CD4-positive, alpha-beta memory T cell (primary cell): ENCODE data around the gene DTD1. TPM values are rescaled to one million over a fixed set of nuclear protein-coding genes. Genes with fewer than 3 reads are reported as not detected.
"Not testable (repeated sequence)": the region's sequence is repeated elsewhere in the genome, so short reads cannot be mapped to it uniquely, and the experiment has no call there.

Experiments
- CTCF ChIA-PET: fragments of 350-600 bp; sonication (Branson Sonifier 250); formaldehyde crosslinking; loops from one replicate; lab custom pipeline; 2021; ENCODE audit warnings: inconsistent platforms; ENCODE audit not compliant: partially characterized antibody; lab: Charles Lee
- POLR2A ChIA-PET: fragments of 350-600 bp; sonication (Branson Sonifier 250); formaldehyde crosslinking; loops from one replicate; lab custom pipeline; 2021; ENCODE audit not compliant: partially characterized antibody; lab: Charles Lee
- DNase-seq, 5 donors: peaks; one replicate each; pipeline versions ENCODE4 v3.0.0 to v3.0.0-alpha.2; 2020 to 2022; ENCODE audit warnings: mixed read lengths in 1 of 5
- H3K27ac ChIP-seq: one replicate; pipeline ENCODE4 v1.7.0; 2013; ENCODE audit warnings: low read depth, low read length
- H3K27me3 ChIP-seq: 2 replicates; pipeline ENCODE4 v1.7.0; 2013; ENCODE audit warnings: mild to moderate bottlenecking, low read length, moderate library complexity; ENCODE audit not compliant: insufficient read depth
- H3K36me3 ChIP-seq: 2 replicates; pipeline ENCODE4 v1.7.0; 2013; ENCODE audit warnings: mild to moderate bottlenecking, low read length, moderate library complexity; ENCODE audit not compliant: insufficient read depth
- H3K4me1 ChIP-seq: 2 replicates; pipeline ENCODE4 v1.7.0; 2013; ENCODE audit warnings: mild to moderate bottlenecking, low read length, moderate library complexity; ENCODE audit not compliant: insufficient read depth
- H3K4me3 ChIP-seq, 2 donors: one replicate each; pipeline ENCODE4 v1.7.0; 2013; ENCODE audit warnings: low read length in 2 of 2, mild to moderate bottlenecking in 1 of 2
- H3K9me3 ChIP-seq, 2 donors: one replicate each; pipeline ENCODE4 v1.7.0; 2013; ENCODE audit warnings: low read length in 2 of 2, control low read depth in 1 of 2; ENCODE audit not compliant: control insufficient read depth in 1 of 2
- H3K27ac Mint-ChIP-seq, 7 donors: one replicate each; pipeline ENCODE4 v1.8.0; 2020 to 2021; ENCODE audit warnings: mixed read lengths in 7 of 7, mild to moderate bottlenecking in 6 of 7, inconsistent platforms in 3 of 7, moderate library complexity in 3 of 7
- H3K27me3 Mint-ChIP-seq, 2 donors: one replicate each; pipeline ENCODE4 v1.8.0; 2020 to 2021; ENCODE audit warnings: mixed read lengths in 2 of 2
- H3K36me3 Mint-ChIP-seq, 2 donors: one replicate each; pipeline ENCODE4 v1.8.0; 2020 to 2021; ENCODE audit warnings: mixed read lengths in 2 of 2, inconsistent platforms in 1 of 2, mild to moderate bottlenecking in 1 of 2
- H3K4me1 Mint-ChIP-seq, 4 donors: one replicate each; pipeline ENCODE4 v1.8.0; 2020 to 2021; ENCODE audit warnings: mixed read lengths in 4 of 4, mild to moderate bottlenecking in 1 of 4
- H3K4me3 Mint-ChIP-seq, 8 donors: one replicate each; pipeline ENCODE4 v1.8.0; 2020 to 2021; ENCODE audit warnings: mixed read lengths in 8 of 8, mild to moderate bottlenecking in 7 of 8, moderate library complexity in 6 of 8, inconsistent platforms in 3 of 8
- H3K9me3 Mint-ChIP-seq, 8 donors: one replicate each; pipeline ENCODE4 v1.8.0; 2020 to 2021; ENCODE audit warnings: mixed read lengths in 8 of 8, mild to moderate bottlenecking in 5 of 8, inconsistent platforms in 3 of 8, moderate library complexity in 1 of 8
- intact Hi-C: fragments of 100-400 bp; cut with micrococcal nuclease; formaldehyde crosslinking; loops from one replicate; pipeline ENCODE4 v1.15.1; 2023
- polyA plus RNA-seq, 2 donors: library from polyadenylated mRNA; unstranded; fragments of 300-500 nt; fragmentation: Illumina TruSeq; gene quantifications; one replicate each; pipeline ENCODE4 v1.2.3, GENCODE V29; 2021
- total RNA-seq, 2 experiments: library from RNA; stranded (reverse); gene quantifications; one replicate each; pipeline ENCODE4 v1.2.3, GENCODE V29; 2021

Gene DTD1
- total and polyA plus RNA-seq, 4 experiments from 2014 or later, result 15.9 to 61.8 (median 38.0) TPM

- H3K36me3 ChIP-seq, result peaks cover 12% of the 10 kb centered on the region
- H3K27ac ChIP-seq, result no peak overlapping the region
- H3K4me3 Mint-ChIP-seq, result no peak overlapping the region
- H3K27me3 ChIP-seq, result no peaks in the 10 kb centered on the region
- CTCF ChIA-PET, result interaction anchor here (0.5 kb wide), 1 partner anchor 164 kb away, joined by 3 read pairs; no protein-coding TSS in a partner anchor
- H3K27me3 Mint-ChIP-seq, result no peaks in the 10 kb centered on the region
- DNase-seq, result no peak
- no peaks in the 10 kb centered on the region for H3K4me1 ChIP-seq
- intact Hi-C loops, result no loop called here
- peaks cover 10 to 18% (median 11%) of the 10 kb centered on the region in 4 donors for H3K4me1 Mint-ChIP-seq
- H3K36me3 Mint-ChIP-seq, result peaks cover 27 to 36% of the 10 kb centered on the region in 2 donors
- POLR2A ChIA-PET, result no interaction called here
- no peaks in the 10 kb centered on the region for H3K9me3 ChIP-seq
- no peaks in the 10 kb centered on the region for H3K9me3 Mint-ChIP-seq
- peak overlapping the region in 4 of 7 donors; percentile 22 to 64 (median 46) for H3K27ac Mint-ChIP-seq
- H3K4me3 ChIP-seq, result no peak overlapping the region
Measured at GRCh38 chr20:18749528-18749927, 161.7 kb downstream of the DTD1 start.

- Mint-ChIP-seq H3K27ac (no peak overlapping the region), H3K36me3 (peaks cover 18 to 34% of the 10 kb centered on the region in 2 donors), H3K27me3 (no peaks in the 10 kb centered on the region)
Measured at GRCh38 chr20:18750735-18751134, 162.9 kb downstream of the DTD1 start.

GRCh38 chr20:18754030-18754652 is 166.3 kb downstream of the DTD1 start:
- intact Hi-C loops, result no loop called here
- H3K27me3 ChIP-seq, result no peaks in the 10 kb centered on the region
- POLR2A ChIA-PET, result no interaction called here
- H3K4me1 ChIP-seq, result no peaks in the 10 kb centered on the region
- no peaks in the 10 kb centered on the region for H3K9me3 ChIP-seq
- H3K27ac Mint-ChIP-seq, result peak overlapping the region in 4 of 7 donors; percentile 1 to 58 (median 17)
- no peaks in the 10 kb centered on the region for H3K27me3 Mint-ChIP-seq
- H3K36me3 Mint-ChIP-seq, result peaks cover 8 to 29% of the 10 kb centered on the region in 2 donors
- H3K27ac ChIP-seq, result no peak overlapping the region
- no peaks in the 10 kb centered on the region for H3K36me3 ChIP-seq
- no peak overlapping the region for H3K4me3 Mint-ChIP-seq
- H3K9me3 Mint-ChIP-seq, result peaks cover 0 to 6% (median 0%) of the 10 kb centered on the region in 8 donors
- CTCF ChIA-PET, result interaction anchor here (0.7 to 2.1 kb wide), 2 partner anchors 8 to 15 kb away, joined by 3 to 8 read pairs; no protein-coding TSS in a partner anchor
- H3K4me1 Mint-ChIP-seq, result peaks cover 4 to 26% (median 9%) of the 10 kb centered on the region in 4 donors
- peak in 1 of 5 donors; percentile 6 for DNase-seq
- H3K4me3 ChIP-seq, result no peak overlapping the region

More at GRCh38 chr20:18750735-18751134, 162.9 kb downstream of the DTD1 start:
- Histone ChIP-seq H3K27ac (no peak overlapping the region), H3K4me1 (no peaks in the 10 kb centered on the region), H3K36me3 (peaks cover under 1% of the 10 kb centered on the region), H3K9me3 (no peaks in the 10 kb centered on the region), H3K4me3 (no peak overlapping the region), H3K27me3 (no peaks in the 10 kb centered on the region)
- intact Hi-C loops, result no loop called here
- CTCF ChIA-PET, result interaction anchor here (1.2 kb wide), 1 partner anchor 11 kb away, joined by 4 read pairs; no protein-coding TSS in a partner anchor
- peaks cover 10 to 20% (median 11%) of the 10 kb centered on the region in 4 donors for H3K4me1 Mint-ChIP-seq
- no peak for DNase-seq
- POLR2A ChIA-PET, result no interaction called here
- H3K4me3 Mint-ChIP-seq, result no peak overlapping the region
- H3K9me3 Mint-ChIP-seq, result peaks cover 0 to 2% (median 0%) of the 10 kb centered on the region in 8 donors

- H3K9me3 ChIP-seq, result no peaks in the 10 kb centered on the region
- peaks cover 0 to 6% (median 0%) of the 10 kb centered on the region in 8 donors for H3K9me3 Mint-ChIP-seq
- H3K4me3 ChIP-seq, result no peak overlapping the region
- intact Hi-C loops, result no loop called here
- CTCF ChIA-PET, result interaction anchor here (2.1 kb wide), 1 partner anchor 15 kb away, joined by 8 read pairs; no protein-coding TSS in a partner anchor
- H3K36me3 Mint-ChIP-seq, result peaks cover 8 to 29% of the 10 kb centered on the region in 2 donors
- H3K27ac Mint-ChIP-seq, result no peak overlapping the region
- no peak for DNase-seq
- no peaks in the 10 kb centered on the region for H3K27me3 ChIP-seq
- H3K27ac ChIP-seq, result no peak overlapping the region
- no peak overlapping the region for H3K4me3 Mint-ChIP-seq
- H3K36me3 ChIP-seq, result no peaks in the 10 kb centered on the region
- H3K27me3 Mint-ChIP-seq, result no peaks in the 10 kb centered on the region
- no peaks in the 10 kb centered on the region for H3K4me1 ChIP-seq
- POLR2A ChIA-PET, result no interaction called here
- peaks cover 4 to 24% (median 7%) of the 10 kb centered on the region in 4 donors for H3K4me1 Mint-ChIP-seq
Measured at GRCh38 chr20:18754653-18755045, 166.8 kb downstream of the DTD1 start.

DNA sequence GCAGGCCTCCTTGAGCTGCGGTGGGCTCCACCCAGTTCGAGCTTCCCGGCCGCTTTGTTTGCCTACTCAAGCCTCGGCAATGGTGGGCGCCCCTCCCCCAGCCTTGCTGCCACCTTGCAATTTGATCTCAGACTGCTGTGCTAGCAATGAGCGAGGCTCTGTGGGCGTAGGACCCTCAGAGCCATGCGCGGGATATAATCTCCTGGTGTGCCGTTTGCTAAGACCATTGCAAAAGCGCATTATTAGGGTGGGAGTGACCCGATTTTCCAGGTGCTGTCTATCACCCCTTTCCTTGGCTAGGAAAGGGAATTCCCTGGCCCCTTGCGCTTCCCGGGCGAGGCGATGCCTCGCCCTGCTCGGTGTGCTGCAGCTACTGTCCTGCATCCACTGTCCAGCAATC is 173.0 kb downstream of the DTD1 start:
- POLR2A ChIA-PET, DNase-seq, CTCF ChIA-PET: not testable (repeated sequence)

GRCh38 chr20:18767676-18768075 is 179.8 kb downstream of the DTD1 start:
- peaks cover 0 to 2% (median 0%) of the 10 kb centered on the region in 8 donors for H3K9me3 Mint-ChIP-seq
- CTCF ChIA-PET, result no interaction called here
- no peak for DNase-seq
- H3K27me3 Mint-ChIP-seq, result no peaks in the 10 kb centered on the region
- Histone ChIP-seq H3K36me3 (peaks cover 8% of the 10 kb centered on the region), H3K4me3 (no peak overlapping the region), H3K9me3 (no peaks in the 10 kb centered on the region), H3K27me3 (peaks cover 3% of the 10 kb centered on the region), H3K4me1 (no peaks in the 10 kb centered on the region), H3K27ac (no peak overlapping the region)
- H3K27ac Mint-ChIP-seq, result peak overlapping the region in 1 of 7 donors; percentile 28
- H3K4me3 Mint-ChIP-seq, result no peak overlapping the region
- H3K36me3 Mint-ChIP-seq, result peaks cover 23 to 24% of the 10 kb centered on the region in 2 donors
- no peaks in the 10 kb centered on the region for H3K4me1 Mint-ChIP-seq
- intact Hi-C loops, result no loop called here
- POLR2A ChIA-PET, result no interaction called here

More for the DNA sequence above, 173.0 kb downstream of the DTD1 start:
- H3K27ac Mint-ChIP-seq, H3K9me3 Mint-ChIP-seq, H3K27me3 Mint-ChIP-seq, H3K4me1 ChIP-seq, H3K27ac ChIP-seq, H3K4me3 Mint-ChIP-seq, H3K4me1 Mint-ChIP-seq, H3K9me3 ChIP-seq, intact Hi-C loops, H3K4me3 ChIP-seq, H3K27me3 ChIP-seq, H3K36me3 ChIP-seq: not testable (repeated sequence)
- H3K36me3 Mint-ChIP-seq, result peaks cover 23 to 51% of the 10 kb centered on the region in 2 donors

GRCh38 chr20:18773566-18773965 is 185.7 kb downstream of the DTD1 start:
- Histone ChIP-seq H3K36me3 (no peaks in the 10 kb centered on the region), H3K4me1 (no peaks in the 10 kb centered on the region), H3K9me3 (no peaks in the 10 kb centered on the region), H3K27me3 (peaks cover 3% of the 10 kb centered on the region), H3K27ac (no peak overlapping the region), H3K4me3 (no peak overlapping the region)
- Mint-ChIP-seq H3K9me3 (no peaks in the 10 kb centered on the region), H3K4me3 (no peak overlapping the region), H3K4me1 (no peaks in the 10 kb centered on the region), H3K27me3 (peaks cover 0 to 10% of the 10 kb centered on the region in 2 donors), H3K36me3 (no peaks in the 10 kb centered on the region), H3K27ac (peak overlapping the region in 1 of 7 donors; percentile 59)
- ChIA-PET CTCF (no interaction called here), POLR2A (no interaction called here)
- intact Hi-C loops, result no loop called here
- DNase-seq, result no peak
